ENCODE measurements around the gene RALY. TPM values are rescaled to one million over a fixed set of nuclear protein-coding genes. Genes with fewer than 3 reads are reported as not detected.
A peak's percentile ranks its signal among the peaks of the same experiment; 100 is the strongest.

The RALY gene
- total RNA-seq (2014; rRNA removed; shearing (Covaris generic)) = 195 and 218 TPM in 2 replicates

- no peak for DNase-seq (ENCODE audit: low spot score)
- in situ Hi-C loops (cut with HindIII; ENCODE audit: low sequenced_read_pairs) = no loop called here
Observed at GRCh38 chr20:33993576-33994221, at the start of gene RALY. RALY (plus strand) TSS chr20:33993911; CDS start chr20:34072075, 78,164 bp downstream.

DNA sequence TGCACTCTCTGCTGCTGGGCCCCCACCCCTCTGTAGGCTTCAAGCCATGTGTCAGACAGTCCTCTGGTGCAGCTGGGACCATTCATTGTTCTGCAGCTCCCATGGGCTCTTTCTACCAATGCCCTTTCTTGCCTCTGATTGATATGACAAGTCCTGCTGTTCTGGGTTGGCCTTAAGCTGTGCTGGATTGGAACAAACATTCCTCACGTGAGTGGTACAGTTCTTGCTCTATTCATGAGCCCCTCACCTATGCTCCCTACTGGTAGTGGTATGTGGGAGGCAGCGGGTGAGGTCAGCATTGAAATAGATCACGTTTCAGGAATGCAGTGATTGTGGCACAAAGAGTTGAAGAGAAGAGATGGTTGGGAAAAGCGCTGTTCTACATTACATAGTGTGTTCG, 48.8 kb upstream of the RALY start:
- in situ Hi-C loops (cut with HindIII; ENCODE audit: low sequenced_read_pairs) = loop anchor here (5.0 kb wide), 1 partner anchor 87 kb away; no protein-coding TSS in a partner anchor
- no peak for DNase-seq (ENCODE audit: low spot score)

GRCh38 chr20:33945391-33946081, 48.2 kb upstream of the RALY start:
- in situ Hi-C loops (cut with HindIII; ENCODE audit: low sequenced_read_pairs) = loop anchor here (5.0 kb wide), 1 partner anchor 87 kb away; no protein-coding TSS in a partner anchor

DNA sequence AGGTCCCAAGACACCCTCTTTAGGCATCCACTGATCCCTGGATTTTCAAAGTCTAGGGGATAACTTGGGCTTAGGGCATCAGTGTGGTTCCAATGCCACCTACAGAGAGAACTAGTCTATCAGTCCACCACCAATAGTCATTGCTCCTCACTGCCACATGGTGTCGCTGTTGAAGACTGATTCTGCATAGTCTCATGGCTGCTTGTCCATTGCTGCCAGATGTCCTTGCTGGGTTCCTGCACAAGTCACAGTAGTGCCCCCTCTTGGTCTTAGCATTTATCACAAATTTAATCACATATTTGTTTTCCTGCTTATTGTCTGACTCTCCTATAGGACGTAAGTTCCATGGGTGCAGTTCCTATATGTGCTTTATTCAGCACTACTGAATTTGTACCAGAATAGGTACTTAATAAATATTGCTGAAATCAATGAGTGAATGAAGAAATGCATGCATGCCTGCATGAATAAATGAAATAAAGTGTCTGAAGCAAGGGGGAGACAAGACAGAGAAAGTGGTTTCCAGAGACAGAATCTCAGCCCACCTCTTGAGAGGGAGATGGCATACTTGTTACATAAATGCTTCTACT, 45.9 kb upstream of the RALY start:
- in situ Hi-C loops (cut with HindIII; ENCODE audit: low sequenced_read_pairs) = loop anchor here (5.0 kb wide), 1 partner anchor 84 kb away; no protein-coding TSS in a partner anchor
- DNase-seq (ENCODE audit: low spot score) = peak; percentile 34

More at GRCh38 chr20:33945391-33946081, 48.2 kb upstream of the RALY start:
- DNase-seq (ENCODE audit: low spot score) = no peak

DNA sequence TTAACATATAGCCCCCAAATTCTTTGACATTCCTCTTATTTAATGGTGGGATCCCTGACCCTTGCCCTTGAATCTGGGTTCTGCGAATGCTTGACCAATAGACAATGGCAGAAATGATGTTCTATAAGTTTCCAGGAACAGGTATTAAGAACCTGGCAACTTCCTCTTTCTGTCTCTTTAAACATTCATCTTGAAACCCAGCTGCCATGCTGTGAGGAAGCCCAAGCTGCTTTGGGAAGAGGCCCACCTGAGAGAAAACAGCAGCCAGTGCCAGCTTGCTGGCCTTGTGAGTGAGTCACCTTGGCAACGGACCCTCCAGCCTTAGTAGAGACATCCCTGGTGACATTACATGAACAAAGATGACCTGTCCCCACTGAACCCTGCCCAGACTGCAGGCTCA, 45.2 kb upstream of the RALY start:
- in situ Hi-C loops (cut with HindIII; ENCODE audit: low sequenced_read_pairs) = loop anchor here (5.0 kb wide), 1 partner anchor 84 kb away; no protein-coding TSS in a partner anchor
- DNase-seq (ENCODE audit: low spot score) = no peak

DNA sequence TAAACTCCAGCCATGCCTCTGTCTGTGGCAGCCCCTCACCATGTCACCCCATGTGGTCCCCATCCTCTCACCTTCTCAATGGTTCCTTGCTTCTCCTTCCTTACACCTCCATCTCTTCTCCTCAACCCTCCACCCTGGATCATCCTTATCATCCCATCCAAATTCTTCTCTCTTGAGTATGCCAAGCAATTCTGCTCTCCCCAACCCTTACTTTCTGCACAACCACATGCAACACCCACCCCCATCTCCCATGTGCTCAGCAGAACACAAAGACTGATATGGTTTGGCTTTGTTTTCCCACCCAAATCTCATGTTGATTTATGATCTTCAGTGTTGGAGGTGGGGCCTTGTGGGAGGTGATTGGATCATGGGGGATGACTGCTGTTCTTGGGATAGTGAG, 42.5 kb upstream of the RALY start:
- DNase-seq (ENCODE audit: low spot score) = no peak
- in situ Hi-C loops (cut with HindIII; ENCODE audit: low sequenced_read_pairs) = no loop called here

- in situ Hi-C loops (cut with HindIII; ENCODE audit: low sequenced_read_pairs) = no loop called here
Observed at GRCh38 chr20:33954504-33954903, 39.2 kb upstream of the RALY start.

GRCh38 chr20:33963751-33964150, 30.0 kb upstream of the RALY start:
- DNase-seq (ENCODE audit: low spot score) = peak; percentile 50
- in situ Hi-C loops (cut with HindIII; ENCODE audit: low sequenced_read_pairs) = no loop called here

More at GRCh38 chr20:33954504-33954903, 39.2 kb upstream of the RALY start:
- DNase-seq (ENCODE audit: low spot score) = no peak

DNA sequence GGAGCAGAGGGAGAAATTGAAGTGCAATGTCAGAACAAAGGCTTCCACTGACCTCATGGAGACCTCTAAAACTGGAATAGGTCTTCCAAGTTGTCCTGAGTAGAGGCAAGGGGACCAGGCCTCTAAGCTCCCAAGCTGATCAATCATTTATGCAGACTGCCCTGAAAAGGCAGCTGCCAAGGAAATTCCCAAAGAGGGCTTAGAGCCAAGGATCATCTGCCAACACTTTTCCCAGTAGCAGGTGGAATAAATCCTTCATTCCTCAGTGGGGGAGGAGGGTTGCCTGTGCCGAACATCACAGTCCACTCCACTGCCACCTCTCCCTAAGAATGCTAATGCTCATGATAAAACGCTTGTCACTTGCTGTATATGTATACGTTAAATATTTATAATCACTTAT, 29.3 kb upstream of the RALY start:
- in situ Hi-C loops (cut with HindIII; ENCODE audit: low sequenced_read_pairs) = no loop called here
- peak; percentile 23 for DNase-seq (ENCODE audit: low spot score)

DNA sequence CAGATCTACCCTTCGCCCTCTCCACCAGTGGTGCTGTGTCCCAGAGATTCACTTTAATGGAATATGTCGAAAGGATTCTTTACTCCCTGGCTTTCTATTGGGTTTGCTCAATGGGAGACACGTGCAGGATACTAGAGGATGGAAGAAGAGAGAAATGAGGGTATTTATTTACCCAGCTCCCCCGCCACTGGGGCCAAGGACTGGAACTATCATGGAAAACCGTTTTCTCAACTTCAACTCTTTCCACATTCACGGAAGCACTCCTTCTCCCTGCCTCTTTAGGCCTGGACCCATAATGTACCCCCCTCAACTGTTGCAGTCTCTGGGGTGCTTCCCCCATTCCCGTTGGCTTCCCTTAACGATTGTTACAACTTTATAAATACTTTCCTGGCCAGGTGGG, 26.6 kb upstream of the RALY start:
- in situ Hi-C loops (cut with HindIII; ENCODE audit: low sequenced_read_pairs) = no loop called here
- no peak for DNase-seq (ENCODE audit: low spot score)

DNA sequence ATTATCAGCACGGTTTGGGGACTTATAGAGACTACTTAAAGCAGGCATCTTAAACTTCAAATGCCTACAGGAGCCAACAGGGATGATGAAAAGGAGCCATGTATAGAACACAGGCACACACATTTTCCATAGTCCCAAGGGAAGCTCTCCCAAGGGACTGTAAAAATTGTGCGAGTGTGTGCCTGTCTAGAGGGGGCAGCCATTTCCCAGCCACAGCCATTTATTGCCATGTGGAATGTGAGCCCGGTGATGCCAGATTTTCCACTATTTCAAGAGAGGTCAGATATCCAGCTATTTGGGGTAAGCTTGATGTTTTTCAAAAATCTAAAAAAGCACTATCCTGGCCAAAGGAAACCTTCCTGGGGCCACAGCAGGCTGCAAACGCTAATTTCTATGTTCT, 24.1 kb upstream of the RALY start:
- DNase-seq (ENCODE audit: low spot score) = no peak
- in situ Hi-C loops (cut with HindIII; ENCODE audit: low sequenced_read_pairs) = no loop called here

- DNase-seq (ENCODE audit: low spot score) = no peak
- in situ Hi-C loops (cut with HindIII; ENCODE audit: low sequenced_read_pairs) = no loop called here
Observed at GRCh38 chr20:33970229-33970628, 23.5 kb upstream of the RALY start.

GRCh38 chr20:33971147-33971975, 22.4 kb upstream of the RALY start:
- in situ Hi-C loops (cut with HindIII; ENCODE audit: low sequenced_read_pairs) = no loop called here
- DNase-seq (ENCODE audit: low spot score) = no peak

DNA sequence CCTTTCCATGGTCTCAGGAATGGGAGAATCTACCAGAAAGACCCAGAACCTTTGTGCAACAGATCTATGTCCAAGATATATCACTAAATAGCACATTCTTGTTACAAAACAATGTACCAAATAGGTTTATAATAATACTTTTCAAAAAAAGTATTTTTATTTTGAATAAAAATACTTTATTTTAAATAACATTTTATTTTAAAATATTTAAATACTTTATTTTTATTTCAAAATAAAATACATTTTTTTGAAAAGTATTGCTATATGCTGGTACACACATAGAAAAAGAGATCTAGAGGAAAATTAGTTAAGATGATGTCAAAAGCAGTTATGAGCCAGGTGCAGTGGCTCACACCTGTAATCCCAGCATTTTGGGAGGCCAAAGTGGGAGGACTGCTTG, 16.8 kb upstream of the RALY start:
- in situ Hi-C loops (cut with HindIII; ENCODE audit: low sequenced_read_pairs) = no loop called here

DNA sequence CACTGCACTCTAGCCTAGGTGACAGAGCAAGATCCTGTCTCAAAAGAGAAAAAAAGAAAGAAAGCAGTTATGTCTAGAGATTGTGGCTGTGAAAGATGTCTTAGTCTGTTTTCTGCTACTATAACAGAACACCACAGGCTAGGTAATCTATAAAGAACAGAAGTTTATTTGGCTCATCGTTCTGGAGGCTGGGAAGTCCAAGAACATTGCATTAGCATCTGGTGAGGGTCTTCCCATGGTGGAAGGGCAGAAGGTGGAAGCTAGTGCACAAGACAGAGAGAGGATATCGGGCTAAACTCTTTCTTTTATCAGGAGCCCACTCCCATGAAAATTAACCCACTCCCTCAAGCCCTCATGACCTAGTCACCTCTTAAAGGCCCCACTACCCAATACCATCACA, 16.2 kb upstream of the RALY start:
- in situ Hi-C loops (cut with HindIII; ENCODE audit: low sequenced_read_pairs) = no loop called here
- DNase-seq (ENCODE audit: low spot score) = no peak

More for the DNA sequence above, 16.8 kb upstream of the RALY start:
- no peak for DNase-seq (ENCODE audit: low spot score)

- DNase-seq (ENCODE audit: low spot score) = no peak
- in situ Hi-C loops (cut with HindIII; ENCODE audit: low sequenced_read_pairs) = no loop called here
Observed at GRCh38 chr20:33979094-33979493, 14.6 kb upstream of the RALY start.

DNA sequence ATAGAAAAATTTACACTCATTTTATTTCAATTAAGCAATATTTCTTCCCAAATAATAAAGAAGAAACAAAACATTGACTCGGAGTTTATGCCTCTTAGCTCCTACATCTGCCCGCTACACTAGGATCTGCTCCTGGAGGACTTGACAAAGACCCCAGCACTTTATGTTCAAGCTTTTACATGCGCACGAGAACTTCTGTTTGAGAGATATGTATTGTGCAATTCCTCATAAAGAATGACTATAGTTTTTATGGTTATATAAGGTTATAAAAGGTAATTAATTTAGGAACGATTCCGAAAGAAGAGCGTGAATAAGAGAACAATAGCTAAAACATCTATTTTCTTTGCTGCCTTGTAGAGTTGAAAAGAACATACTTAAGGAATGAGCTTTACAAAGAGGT, 12.4 kb upstream of the RALY start:
- DNase-seq (ENCODE audit: low spot score) = no peak
- in situ Hi-C loops (cut with HindIII; ENCODE audit: low sequenced_read_pairs) = no loop called here

GRCh38 chr20:33981964-33982363, 11.7 kb upstream of the RALY start:
- in situ Hi-C loops (cut with HindIII; ENCODE audit: low sequenced_read_pairs) = no loop called here
- DNase-seq (ENCODE audit: low spot score) = no peak

DNA sequence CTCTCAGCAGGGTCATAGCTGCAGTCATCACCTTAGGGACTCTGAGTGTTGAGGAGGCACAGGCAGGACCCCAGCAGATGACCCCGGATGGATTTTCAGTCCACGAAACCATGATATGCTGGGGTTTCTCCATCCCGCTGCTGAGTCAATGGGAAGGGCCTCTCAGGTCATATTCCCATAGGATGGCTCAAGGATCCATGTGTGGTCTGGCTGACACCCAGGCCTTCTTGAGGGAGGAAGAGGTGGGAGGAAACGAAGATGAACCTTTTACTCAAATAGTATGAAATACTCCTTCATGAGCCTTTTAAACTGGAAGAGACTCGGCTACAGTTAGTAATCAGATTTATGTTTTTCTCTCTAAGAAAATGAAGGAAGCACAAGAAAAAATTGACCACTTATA, 10.3 kb upstream of the RALY start:
- in situ Hi-C loops (cut with HindIII; ENCODE audit: low sequenced_read_pairs) = no loop called here
- no peak for DNase-seq (ENCODE audit: low spot score)

Measured in G401 (cell line).